ENCODE results near the gene DLG2.

GRCh38 chr11:84214557-84214956 is 1412.6 kb downstream of the DLG2 start:
- TF ChIP-seq CEBPB (IDR thresholded peaks at IDR 0.05; ENCODE audit: low read depth, low read length) (no peak), ZNF274 (IDR thresholded peaks at IDR 0.05; ENCODE audit: borderline replicate concordance, extremely low read depth, low read length) (no peak), RAD21 (IDR thresholded peaks at IDR 0.05 in 1 of 2, conservative IDR thresholded peaks at IDR 0.05 in 1 of 2; ENCODE audit: low read depth in 2 of 2, low read length in 2 of 2) (no peak), EP300 (IDR thresholded peaks at IDR 0.05; ENCODE audit: borderline replicate concordance in 1 of 2, low read depth in 2 of 2, low read length in 2 of 2) (no peak), CBX5 (IDR thresholded peaks at IDR 0.05; ENCODE audit: low read depth, low read length) (no peak), HDAC2 (IDR thresholded peaks at IDR 0.05; ENCODE audit: borderline replicate concordance in 1 of 2, low read depth in 2 of 2, low read length in 2 of 2) (no peak), CTCF (IDR thresholded peaks at IDR 0.05; ENCODE audit: control extremely low read depth in 1 of 3, insufficient read depth in 1 of 3, low read depth in 1 of 3, low read length in 3 of 3) (no peak), CHD2 (IDR thresholded peaks at IDR 0.05; ENCODE audit: low read length) (no peak), POLR2A (IDR thresholded peaks at IDR 0.05; ENCODE audit: control extremely low read depth in 1 of 2, low read depth in 2 of 2, low read length in 2 of 2) (no peak), JUND (IDR thresholded peaks at IDR 0.05; ENCODE audit: low read length) (no peak), SIN3A (conservative IDR thresholded peaks at IDR 0.05 in 1 of 2, IDR thresholded peaks at IDR 0.05 in 1 of 2; ENCODE audit: low read depth in 1 of 2, low read length in 2 of 2) (no peak), YY1 (IDR thresholded peaks at IDR 0.05; ENCODE audit: low read depth, low read length) (no peak), SUZ12 (IDR thresholded peaks at IDR 0.05; ENCODE audit: low read length) (no peak), CREB1 (IDR thresholded peaks at IDR 0.05) (no peak)
